ENCODE data around the gene KATNAL1.
"Not testable (repeated sequence)": the region's sequence is repeated elsewhere in the genome, so short reads cannot be mapped to it uniquely, and the experiment has no call there.

Gene KATNAL1

DNA sequence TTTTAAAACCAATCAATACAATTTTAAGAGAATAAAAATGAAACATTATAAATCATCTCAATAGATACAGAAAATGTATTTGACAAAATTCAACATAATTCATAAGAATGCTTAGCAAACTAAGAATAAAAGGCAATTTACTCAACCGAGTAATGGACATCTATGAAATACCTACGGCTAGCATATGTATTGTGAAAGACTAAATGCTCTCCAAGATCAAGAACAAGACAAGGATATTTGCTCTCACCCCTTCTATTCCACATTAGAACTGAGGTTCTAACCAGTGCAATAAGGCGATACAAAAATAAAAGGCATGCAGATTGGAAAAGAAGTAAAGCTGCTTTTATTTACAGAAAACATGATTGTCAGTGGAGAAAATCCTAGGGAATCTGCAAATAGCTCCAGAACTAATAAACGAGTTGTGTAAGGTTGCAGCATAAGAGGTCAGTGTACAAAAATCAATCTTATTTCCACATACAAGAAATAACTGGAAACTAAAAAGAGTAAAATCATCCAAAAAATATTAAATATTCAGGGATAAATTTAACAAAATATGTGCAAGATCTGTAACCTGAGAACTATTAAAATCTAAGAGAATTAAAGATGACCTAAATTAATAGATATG is 16.4 kb downstream of the KATNAL1 start:
- no peak for DNase-seq

DNA sequence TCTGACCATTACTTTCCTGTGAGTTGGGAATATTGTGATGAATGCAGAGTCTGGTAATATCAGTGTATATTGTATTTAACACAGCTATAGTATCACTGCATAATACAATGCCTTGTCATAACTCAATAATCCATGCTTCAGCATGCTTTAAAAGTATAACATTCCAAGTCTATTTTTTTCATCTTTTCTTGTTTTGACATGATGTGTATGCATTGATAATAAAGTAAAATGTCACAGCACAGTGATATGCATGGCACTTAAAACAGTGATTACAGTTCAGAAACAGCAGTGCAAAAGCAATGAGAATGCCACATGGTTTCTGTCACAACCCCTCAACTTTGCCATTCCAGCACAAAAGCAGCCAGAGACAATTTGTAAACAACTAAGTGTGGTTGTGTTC is 17.8 kb downstream of the KATNAL1 start:
- no peak for DNase-seq

DNA sequence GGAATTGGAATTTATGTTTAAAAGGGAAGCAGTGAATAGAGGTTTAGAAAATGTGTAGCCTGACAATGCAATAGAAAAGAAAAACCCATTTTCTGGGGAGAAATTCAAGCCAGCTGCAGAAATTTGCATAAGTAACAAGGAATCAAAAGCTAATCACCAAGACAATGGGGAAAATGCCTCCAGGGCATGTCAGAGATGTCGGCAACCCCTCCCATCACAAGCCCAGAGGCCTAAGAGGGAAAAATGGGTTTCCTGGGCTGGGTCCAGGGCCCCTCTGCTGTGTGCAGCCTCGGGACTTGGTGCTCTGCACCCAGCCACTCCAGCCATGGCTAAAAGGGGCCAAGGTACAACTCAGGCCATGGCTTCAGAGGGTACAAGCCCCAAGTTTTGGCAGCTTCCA is 21.3 kb downstream of the KATNAL1 start:
- not testable (repeated sequence) for DNase-seq

DNA sequence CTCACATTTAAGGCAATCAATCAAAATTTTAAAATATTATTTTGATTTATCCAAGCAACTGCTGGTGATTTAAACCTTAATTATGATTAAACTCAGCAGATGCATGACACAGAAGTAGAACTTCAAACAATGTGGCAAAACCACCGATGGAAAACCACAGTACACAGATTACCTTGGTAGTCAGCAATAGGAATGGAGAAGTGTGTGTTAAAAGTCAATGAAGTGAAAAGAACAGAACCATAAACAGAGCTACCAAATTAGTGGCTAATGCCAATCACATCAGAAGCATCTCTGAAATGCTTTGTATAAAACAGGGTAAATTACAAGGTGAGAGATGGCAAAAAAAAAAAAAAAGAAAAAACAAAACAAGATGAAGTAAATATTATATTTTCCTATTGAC is 31.2 kb downstream of the KATNAL1 start:
- no peak for DNase-seq

DNA sequence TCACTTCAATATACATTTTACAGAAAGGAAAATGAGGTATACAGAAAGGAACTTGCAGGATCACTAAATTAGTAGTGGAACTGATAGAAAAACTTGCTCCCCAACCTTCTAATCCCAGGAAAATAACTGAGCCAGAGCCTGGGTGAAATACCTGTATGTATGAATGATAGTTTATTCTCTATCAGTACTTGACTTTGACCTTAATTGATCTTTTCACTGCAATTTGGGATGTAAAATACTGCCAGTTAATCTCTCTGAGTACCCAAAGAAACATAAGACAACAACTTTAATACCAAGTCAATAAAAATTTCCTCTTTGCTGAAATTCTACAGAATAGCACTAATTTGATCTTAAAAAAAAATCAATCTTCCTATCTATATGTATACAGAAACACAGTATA is 33.3 kb downstream of the KATNAL1 start:
- no peak for DNase-seq

DNA sequence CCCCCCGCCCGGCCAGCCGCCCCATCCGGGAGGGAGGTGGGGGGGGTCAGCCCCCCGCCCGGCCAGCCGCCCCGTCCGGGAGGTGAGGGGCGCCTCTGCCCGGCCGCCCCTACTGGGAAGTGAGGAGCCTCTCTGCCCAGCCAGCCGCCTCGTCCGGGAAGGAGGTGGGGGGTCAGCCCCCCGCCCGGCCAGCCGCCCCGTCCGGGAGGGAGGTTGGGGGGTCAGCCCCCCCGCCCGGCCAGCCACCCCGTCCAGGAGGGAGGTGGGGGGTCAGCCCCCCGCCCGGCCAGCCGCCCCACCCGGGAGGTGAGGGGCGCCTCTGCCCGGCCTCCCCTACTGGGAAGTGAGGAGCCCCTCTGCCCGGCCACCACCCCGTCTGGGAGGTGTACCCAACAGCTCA is 37.3 kb downstream of the KATNAL1 start:
- not testable (repeated sequence) for DNase-seq

DNA sequence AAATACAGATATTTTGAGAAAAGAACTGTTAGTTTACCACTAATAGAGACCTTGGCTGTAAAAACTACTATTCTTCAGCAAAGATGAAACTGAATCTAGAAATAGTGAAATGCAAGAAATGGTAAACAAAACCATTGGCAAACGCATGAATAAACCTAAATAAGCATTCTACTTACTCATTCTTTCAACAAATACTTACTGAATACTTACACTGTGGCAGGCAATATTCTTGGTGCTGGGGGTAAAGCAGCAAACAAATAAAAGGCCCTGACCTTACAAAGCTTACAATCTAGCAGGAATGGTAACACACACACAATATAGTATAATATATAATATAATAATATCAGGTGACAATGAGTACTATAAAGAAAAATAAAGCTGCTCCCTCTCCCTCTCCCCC is 38.7 kb downstream of the KATNAL1 start:
- no peak for DNase-seq

DNA sequence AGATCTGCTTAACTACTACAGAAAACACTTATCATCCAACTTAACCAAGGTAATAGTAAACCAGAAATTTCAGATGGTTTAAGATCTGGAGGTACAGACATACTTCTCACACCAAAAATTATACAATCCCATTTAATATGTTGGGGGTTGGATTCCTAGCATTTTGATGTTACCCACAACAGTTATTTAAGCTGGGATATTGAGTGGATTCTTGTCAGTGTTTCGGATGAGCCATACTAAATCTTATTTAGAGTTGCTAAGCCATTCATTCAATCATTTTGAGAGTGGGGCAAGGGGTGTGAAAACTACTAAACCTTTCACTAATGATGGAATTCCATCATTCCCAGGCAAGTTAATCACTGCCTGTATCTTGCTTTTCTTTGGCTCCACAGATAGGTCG is 40.6 kb downstream of the KATNAL1 start:
- DNase-seq, result no peak

DNA sequence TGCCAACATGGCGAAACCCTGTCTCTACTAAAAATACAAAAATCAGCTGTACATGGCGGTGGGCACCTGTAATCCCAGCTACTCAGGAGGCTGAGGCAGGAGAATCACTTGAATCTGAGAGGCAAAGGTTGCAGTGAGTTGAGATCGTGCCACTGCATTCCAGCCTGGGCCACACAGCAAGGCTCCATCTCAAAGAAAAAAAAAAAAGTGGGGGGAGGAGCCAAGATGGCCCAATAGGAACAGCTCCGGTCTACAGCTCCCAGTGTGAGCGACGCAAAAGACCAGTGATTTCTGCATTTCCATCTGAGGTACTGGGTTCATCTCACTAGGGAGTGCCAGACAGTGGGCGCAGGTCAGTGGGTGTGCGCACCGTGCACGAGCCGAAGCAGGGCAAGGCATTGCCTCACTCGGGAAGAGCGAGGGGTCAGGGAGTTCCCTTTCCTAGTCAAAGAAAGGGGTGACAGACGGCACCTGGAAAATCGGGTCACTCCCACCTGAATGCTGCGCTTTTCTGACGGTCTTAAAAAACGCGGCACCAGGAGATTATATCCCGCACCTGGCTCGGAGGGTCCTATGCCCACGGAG is 48.1 kb downstream of the KATNAL1 start:
- not testable (repeated sequence) for DNase-seq

DNA sequence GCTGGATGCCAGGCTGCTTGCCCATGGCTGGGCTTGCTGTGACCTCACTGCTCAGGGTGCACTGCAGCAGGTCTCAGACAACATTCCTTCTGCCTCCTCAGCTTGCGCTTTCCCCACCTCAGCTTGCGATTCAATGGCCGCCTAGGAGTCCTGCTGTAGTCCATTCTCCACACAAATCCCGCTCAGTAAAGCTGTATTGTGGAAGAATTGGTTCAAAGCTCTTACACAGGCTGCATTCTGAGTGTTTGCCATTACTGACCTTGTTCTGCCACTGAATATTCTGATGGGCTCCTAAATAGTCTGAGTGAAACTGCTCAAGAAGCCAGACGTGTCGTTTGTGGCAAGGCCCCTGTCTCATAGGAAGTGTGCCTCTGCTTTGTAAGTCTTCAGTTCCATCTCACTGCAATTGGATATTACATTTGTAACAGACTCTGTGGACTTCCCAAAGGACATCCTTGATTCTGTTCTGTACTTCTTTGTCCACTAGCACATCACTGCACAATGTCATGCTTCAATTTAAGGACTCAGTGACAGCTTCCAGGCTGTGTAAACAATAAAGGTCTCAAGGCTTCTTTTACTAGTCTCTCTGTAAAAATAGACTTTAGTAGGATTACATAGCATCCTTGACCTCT is 49.8 kb downstream of the KATNAL1 start:
- DNase-seq, result no peak

DNA sequence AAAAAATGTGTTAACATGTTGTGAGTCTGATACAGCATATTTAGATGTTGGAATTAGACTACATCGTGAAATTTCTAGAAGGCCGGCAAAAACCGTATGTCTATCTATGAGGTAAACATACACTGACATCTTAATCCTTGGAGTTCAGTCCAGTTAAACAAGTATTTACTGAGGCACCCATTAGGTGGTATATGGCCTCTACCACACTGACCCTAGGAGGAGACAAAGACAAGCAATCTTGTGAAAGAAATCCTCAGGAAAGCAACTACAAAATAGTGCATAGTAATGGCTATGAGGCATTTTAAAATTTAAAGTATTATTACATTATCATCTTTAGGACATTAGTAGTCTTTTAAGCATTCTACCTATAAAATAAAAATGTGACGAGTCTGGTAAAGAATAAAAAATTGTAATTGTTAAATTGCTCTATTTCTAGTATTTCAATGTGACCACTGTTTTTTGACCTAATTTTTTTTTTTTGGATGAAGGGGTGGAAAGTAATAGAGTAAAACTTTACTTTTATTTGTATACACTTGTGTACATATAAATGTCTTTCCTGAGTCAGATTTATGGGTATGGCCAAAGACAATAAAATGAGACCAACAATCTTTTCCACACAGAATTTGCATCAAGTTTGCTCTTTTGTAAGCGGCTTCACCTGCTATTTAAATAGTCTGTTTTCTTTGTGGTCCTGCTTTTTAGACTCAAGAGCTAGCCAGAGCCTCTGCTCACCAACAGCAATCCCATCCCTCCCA is 50.5 kb downstream of the KATNAL1 start:
- DNase-seq, result no peak

DNA sequence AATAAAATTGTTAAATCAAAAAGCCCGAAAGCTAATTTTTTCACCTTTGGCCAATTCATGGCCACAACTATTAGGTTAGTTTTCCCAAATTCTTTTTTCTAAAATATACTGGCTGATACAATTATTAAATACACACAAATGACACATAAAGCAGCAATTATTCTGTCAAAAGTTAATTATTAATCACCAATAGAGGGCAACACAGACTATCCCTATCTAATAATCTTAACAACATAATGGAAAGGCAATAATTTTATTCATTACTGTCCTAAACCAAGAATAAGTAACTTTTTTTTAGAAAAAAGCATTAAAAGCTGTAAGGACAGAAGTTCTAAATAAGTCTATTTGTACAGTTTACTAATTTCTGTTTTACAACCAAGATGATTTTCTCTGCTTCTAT is 51.7 kb downstream of the KATNAL1 start:
- no peak for DNase-seq

DNA sequence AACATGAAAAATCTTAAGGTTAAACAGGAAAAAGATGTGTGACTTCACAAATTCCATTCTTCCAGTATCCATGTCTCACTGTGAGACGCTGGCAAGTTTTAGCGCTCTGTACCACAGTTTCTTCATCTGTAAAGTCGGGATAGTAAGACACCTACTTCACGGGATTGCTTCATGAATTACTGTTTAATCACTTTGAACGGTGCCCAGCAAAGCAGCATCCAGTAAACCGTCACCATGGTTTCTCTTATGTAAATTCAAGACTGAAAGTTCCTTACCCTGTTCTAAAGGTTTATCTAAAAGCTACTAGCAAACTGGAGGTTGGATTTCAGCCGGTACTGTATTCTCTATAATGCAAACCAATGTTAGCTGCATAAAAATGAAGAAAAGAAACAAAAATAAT is 53.5 kb downstream of the KATNAL1 start:
- no peak for DNase-seq

DNA sequence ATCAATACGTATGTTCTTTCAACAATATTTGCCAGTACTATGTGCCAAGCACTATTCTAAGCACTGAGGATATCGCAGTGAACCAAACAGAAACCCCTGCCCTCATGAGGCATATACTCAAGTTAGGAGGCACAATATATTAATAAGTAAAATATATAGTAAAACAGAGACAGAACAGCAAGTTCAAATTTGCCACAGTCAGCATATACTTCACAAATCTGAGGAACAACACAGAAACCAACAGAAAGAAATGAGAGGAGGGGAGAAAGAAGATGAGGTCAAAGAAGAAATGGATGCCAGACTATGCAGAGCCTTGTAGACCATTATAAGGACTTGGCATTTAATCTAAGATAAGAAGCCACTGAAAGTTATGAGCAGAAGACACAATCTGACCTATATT is 59.9 kb downstream of the KATNAL1 start:
- no peak for DNase-seq

DNA sequence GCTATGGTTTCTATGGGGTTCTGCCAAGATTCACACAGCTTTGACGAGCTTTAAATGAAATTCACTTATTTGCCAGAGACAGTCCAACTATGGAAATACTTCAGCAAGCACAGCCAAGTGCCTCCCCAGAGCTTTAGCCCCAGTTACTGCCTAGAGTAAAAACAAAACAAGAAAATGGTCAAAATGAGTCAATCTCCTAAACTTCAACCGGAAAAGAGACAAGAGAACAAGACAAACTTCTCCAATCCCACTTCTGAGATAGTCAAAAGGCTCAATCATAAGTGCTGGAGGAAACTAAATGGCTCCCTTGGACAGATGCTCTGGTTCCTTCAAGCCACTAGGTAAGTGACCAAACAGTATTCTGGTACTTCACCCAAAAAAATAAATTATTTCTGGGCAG is 65.8 kb downstream of the KATNAL1 start:
- DNase-seq, result no peak

DNA sequence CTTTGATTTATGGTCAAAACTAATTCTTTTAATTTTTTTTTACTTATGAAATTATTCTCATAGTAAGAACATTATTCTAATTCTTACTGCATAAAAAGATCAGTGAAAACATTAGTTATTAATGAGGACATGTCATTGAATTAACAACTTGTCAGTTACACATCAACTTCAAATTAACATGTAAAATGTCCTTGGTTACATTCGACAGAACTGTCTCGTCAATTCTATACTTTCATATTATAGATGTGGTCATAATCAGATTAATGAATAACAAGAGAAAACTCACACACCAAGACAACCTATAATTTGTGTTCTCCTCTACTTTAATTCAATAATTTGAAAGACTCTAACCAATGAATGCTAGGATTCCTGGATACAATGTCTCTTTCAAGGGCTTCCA is 66.7 kb downstream of the KATNAL1 start:
- DNase-seq, result no peak

DNA sequence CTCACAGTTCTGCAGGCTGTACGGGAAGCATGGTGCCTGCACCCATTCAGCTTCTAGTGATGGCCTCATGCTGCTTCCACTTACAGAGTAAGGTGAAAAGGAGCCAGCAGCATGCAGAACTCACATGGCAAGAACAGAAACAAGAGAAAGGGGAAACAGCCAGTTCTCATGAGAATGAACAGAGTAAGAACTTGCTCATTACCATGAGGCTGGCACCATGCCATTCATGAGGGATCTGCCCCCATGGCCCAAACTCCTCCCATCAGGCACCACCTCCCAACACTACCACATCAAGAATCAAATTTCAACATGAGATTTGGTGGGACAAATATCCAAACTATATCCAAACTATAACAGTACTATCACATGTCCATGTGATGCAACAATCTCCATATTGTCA is 72.1 kb downstream of the KATNAL1 start:
- no peak for DNase-seq

DNA sequence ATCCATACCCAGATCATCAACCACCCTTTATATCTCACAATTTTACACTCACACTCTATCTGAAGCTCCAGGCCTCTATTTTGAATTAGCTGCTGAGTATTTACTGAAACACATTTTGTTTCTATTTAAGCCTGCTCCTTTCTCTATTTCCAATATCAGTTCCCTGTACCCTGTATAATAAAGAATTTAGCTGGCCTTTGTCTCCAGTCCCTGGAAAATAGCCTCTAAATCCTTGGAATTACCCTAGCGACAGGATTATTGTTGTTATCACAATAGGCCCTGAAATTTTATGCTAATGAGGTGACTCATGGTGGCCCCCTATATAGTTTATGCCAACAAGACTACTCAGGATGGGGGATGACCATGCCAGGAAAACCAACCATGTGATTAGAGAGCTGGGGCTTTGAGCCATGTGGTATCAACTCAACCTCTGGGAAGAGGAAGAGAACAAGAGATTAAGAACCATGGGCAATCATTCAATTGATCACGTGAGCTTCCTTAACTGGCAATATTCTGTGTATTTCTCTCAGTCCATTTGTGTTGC is 72.7 kb downstream of the KATNAL1 start:
- DNase-seq, result no peak

DNA sequence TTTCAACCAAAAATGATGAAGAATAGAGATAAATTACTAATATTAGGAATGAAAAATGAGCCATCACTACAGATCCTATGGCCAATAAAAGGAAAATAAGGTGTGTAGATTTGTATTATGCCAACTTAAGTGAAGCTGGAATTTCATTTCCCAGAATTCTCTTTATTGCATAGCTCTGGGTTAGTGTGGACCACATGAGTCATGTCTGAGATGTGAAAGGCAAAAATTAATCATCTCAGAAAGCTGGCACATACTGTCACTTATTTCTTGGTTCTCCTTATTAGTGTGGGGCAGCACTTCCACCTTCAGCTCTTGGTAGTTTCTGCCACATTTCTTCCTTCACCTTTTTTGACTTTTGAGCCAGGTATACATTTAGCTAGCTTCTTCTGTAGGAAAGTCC is 82.6 kb downstream of the KATNAL1 start:
- DNase-seq, result no peak

DNA sequence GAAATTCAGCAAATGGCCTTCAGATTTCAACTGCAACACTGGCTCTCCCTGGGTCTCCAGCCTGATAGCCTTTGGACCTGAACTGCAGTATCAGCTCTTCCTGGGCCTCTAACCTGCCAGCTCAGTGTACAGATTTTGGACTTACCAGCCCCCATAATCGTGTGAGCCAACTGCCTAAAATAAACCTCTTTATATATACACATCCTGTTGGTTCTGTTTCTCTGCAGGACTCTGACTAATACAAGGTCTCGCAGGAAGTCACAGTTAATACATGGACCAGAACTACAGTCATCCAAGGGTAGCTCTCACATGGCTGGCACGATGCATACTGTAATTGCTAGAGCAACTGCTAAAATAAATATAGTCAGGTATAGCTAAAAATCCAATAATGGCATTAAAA is 85.1 kb downstream of the KATNAL1 start:
- DNase-seq, result no peak

DNA sequence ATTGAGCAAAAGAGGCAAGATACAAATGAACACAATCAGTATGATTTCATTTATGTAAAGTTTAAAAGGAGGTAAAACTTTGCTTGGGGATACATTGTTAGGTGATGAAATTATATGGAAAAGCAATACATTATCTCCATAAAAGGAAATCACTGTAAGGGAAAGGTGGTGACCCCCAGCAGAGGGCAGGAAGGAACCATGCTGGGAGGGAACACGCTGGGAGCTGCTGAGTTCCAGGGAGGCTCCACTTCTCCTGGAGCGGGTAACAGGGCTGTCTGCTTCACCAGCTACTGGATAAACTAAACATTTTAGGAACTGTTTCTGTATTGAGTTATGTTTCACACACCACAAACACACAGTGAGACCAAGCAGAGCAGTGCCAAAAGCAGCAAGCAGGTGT is 91.2 kb downstream of the KATNAL1 start:
- no peak for DNase-seq

DNA sequence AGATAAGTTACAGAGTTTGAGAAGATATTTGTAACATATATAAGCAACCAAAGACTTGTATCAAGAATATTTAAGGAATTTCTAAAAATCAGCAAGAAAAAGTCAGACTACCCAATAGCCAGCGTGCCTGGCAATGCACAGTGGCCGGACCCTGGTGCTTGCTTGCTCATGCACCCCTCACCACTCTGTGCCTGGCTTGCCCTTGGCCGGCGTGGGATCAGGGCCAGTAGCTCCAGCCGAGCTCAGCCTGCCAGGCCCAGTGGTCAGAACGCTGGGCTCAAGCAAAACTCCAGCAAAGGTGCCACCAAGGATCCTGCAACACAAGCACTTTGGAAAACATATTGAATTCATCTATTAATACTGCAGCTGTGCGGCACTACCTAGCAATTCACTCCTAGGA is 95.1 kb downstream of the KATNAL1 start:
- no peak for DNase-seq

DNA sequence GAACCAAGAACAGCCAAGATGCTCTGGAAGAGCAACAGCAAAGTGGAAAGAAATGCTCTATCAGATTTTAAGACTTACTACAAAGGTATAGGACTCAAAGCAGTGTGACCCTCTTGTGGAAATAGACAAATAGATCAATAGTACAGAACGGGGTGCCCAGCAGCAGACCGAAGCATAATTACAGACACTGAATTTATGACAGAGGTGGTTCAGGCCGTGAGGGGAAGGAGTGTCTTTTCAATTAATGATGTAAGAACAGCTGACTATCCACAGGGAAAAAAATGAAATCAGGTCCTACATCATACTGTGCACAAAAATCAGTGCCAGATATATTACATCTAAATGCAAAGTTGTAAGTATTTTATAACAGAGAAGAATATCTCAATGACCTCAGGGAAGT is 95.6 kb downstream of the KATNAL1 start:
- no peak for DNase-seq

DNA sequence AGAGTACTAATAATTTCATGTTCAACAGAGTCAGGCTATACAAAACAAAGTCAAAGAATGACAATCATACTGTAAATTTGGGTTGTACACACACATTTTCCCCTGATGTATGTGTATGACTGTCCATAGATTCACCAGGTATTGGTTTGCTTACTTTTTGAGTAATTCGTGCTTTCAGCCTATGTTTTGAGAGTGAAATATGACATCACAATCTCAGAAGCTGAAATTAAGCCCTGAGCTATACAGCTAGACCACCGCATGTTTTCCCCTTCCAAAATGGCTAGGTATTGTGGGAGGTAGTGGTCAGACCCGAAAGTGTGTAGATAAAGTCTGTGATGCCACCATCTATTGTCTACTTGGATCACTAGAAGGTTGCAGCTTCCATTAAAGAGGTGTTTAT is 102.8 kb downstream of the KATNAL1 start:
- DNase-seq, result no peak
